ENCODE results near the gene MT1B. TPM values are rescaled to one million over a fixed set of nuclear protein-coding genes. Genes with fewer than 3 reads are reported as not detected.

MT1B gene
- polyA plus RNA-seq, 2 donors: 0.68 TPM; not detected in 1

GRCh38 chr16:56679818-56680217 is 28.1 kb downstream of the MT1B start:
- Histone ChIP-seq H3K4me1 (ENCODE audit: control insufficient read depth in 2 of 2, insufficient read depth in 2 of 2, low read length in 1 of 2) (peaks cover 2 to 10% of the 10 kb centered on the region in 2 donors), H3K4me3 (ENCODE audit: low read depth in 1 of 2, low read length in 2 of 2) (no peak overlapping the region), H3K36me3 (ENCODE audit: control insufficient read depth in 2 of 2, insufficient read depth in 2 of 2, low read length in 1 of 2) (no peaks in the 10 kb centered on the region), H3K27ac (ENCODE audit: low read depth in 2 of 2, low read length in 1 of 2) (peak overlapping the region in 1 of 2 donors; percentile 7), H3K27me3 (ENCODE audit: control insufficient read depth in 1 of 2, insufficient read depth in 2 of 2, low read length in 2 of 2) (no peaks in the 10 kb centered on the region), H3K9me3 (ENCODE audit: control insufficient read depth in 2 of 2, insufficient read depth in 1 of 2, low read depth in 1 of 2, low read length in 1 of 2) (no peaks in the 10 kb centered on the region)
- 80 to 81% methylated on average over 6 of the region's 6 CpGs for WGBS, 2 donors

- Histone ChIP-seq H3K9me3 (ENCODE audit: control insufficient read depth in 2 of 2, insufficient read depth in 1 of 2, low read depth in 1 of 2, low read length in 1 of 2) (no peaks in the 10 kb centered on the region), H3K4me3 (ENCODE audit: low read depth in 1 of 2, low read length in 2 of 2) (peak within 1 kb of the TSS; percentile 68 to 70), H3K27ac (ENCODE audit: low read depth in 2 of 2, low read length in 1 of 2) (peak within 1 kb of the TSS; percentile 66 to 79), H3K36me3 (ENCODE audit: control insufficient read depth in 2 of 2, insufficient read depth in 2 of 2, low read length in 1 of 2) (no peaks in the 10 kb centered on the region), H3K4me1 (ENCODE audit: control insufficient read depth in 2 of 2, insufficient read depth in 2 of 2, low read length in 1 of 2) (peaks cover 5% of the 10 kb centered on the region in 2 donors), H3K27me3 (ENCODE audit: control insufficient read depth in 1 of 2, insufficient read depth in 2 of 2, low read length in 2 of 2) (no peaks in the 10 kb centered on the region)
- 0 to 1% methylated on average over 49 of the region's 49 CpGs for whole genome bisulfite sequencing, 2 donors
These were observed 30.4 kb downstream of the MT1B start, which contains the start of gene MT1X for GRCh38 chr16:56681939-56682702. TSS of gene MT1X (plus strand) at chr16:56682470. CDS start at chr16:56682541, 71 bp downstream.

GRCh38 chr16:56682703-56683397 is 31.2 kb downstream of the MT1B start:
- H3K4me1 ChIP-seq (ENCODE audit: control insufficient read depth in 2 of 2, insufficient read depth in 2 of 2, low read length in 1 of 2): peaks cover 5% of the 10 kb centered on the region in 2 donors
- peak overlapping the region; percentile 62 to 71 for H3K27ac ChIP-seq (ENCODE audit: low read depth in 2 of 2, low read length in 1 of 2)
- no peaks in the 10 kb centered on the region for H3K9me3 ChIP-seq (ENCODE audit: control insufficient read depth in 2 of 2, insufficient read depth in 1 of 2, low read depth in 1 of 2, low read length in 1 of 2)
- 21 to 24% methylated on average over 8 of the region's 8 CpGs for WGBS, 2 donors
- H3K4me3 ChIP-seq (ENCODE audit: low read depth in 1 of 2, low read length in 2 of 2): peak overlapping the region; percentile 68 to 70
- no peaks in the 10 kb centered on the region for H3K36me3 ChIP-seq (ENCODE audit: control insufficient read depth in 2 of 2, insufficient read depth in 2 of 2, low read length in 1 of 2)
- H3K27me3 ChIP-seq (ENCODE audit: control insufficient read depth in 1 of 2, insufficient read depth in 2 of 2, low read length in 2 of 2): no peaks in the 10 kb centered on the region

- peaks cover 5% of the 10 kb centered on the region in 2 donors for H3K4me1 ChIP-seq (ENCODE audit: control insufficient read depth in 2 of 2, insufficient read depth in 2 of 2, low read length in 1 of 2)
- no peaks in the 10 kb centered on the region for H3K27me3 ChIP-seq (ENCODE audit: control insufficient read depth in 1 of 2, insufficient read depth in 2 of 2, low read length in 2 of 2)
- no peaks in the 10 kb centered on the region for H3K9me3 ChIP-seq (ENCODE audit: control insufficient read depth in 2 of 2, insufficient read depth in 1 of 2, low read depth in 1 of 2, low read length in 1 of 2)
- WGBS, 2 donors: 40% methylated on average over 5 of the region's 5 CpGs
- peak overlapping the region; percentile 68 to 70 for H3K4me3 ChIP-seq (ENCODE audit: low read depth in 1 of 2, low read length in 2 of 2)
- H3K36me3 ChIP-seq (ENCODE audit: control insufficient read depth in 2 of 2, insufficient read depth in 2 of 2, low read length in 1 of 2): no peaks in the 10 kb centered on the region
- peak overlapping the region; percentile 62 to 83 for H3K27ac ChIP-seq (ENCODE audit: low read depth in 2 of 2, low read length in 1 of 2)
These were observed 31.9 kb downstream of the MT1B start for GRCh38 chr16:56683424-56684172.

- Histone ChIP-seq H3K9me3 (ENCODE audit: control insufficient read depth in 2 of 2, insufficient read depth in 1 of 2, low read depth in 1 of 2, low read length in 1 of 2) (no peaks in the 10 kb centered on the region), H3K36me3 (ENCODE audit: control insufficient read depth in 2 of 2, insufficient read depth in 2 of 2, low read length in 1 of 2) (no peaks in the 10 kb centered on the region), H3K4me3 (ENCODE audit: low read depth in 1 of 2, low read length in 2 of 2) (peak overlapping the region in 1 of 2 donors; percentile 70), H3K4me1 (ENCODE audit: control insufficient read depth in 2 of 2, insufficient read depth in 2 of 2, low read length in 1 of 2) (peaks cover 5% of the 10 kb centered on the region in 2 donors), H3K27ac (ENCODE audit: low read depth in 2 of 2, low read length in 1 of 2) (peak overlapping the region; percentile 57 to 83), H3K27me3 (ENCODE audit: control insufficient read depth in 1 of 2, insufficient read depth in 2 of 2, low read length in 2 of 2) (no peaks in the 10 kb centered on the region)
- whole genome bisulfite sequencing, 2 donors: 41 to 54% methylated on average over 4 of the region's 4 CpGs
These were observed 32.7 kb downstream of the MT1B start for GRCh38 chr16:56684256-56684925.

- WGBS, 2 donors: 49 to 61% methylated on average over 4 of the region's 4 CpGs
- no peak overlapping the region for H3K4me3 ChIP-seq (ENCODE audit: low read depth in 1 of 2, low read length in 2 of 2)
- H3K36me3 ChIP-seq (ENCODE audit: control insufficient read depth in 2 of 2, insufficient read depth in 2 of 2, low read length in 1 of 2): no peaks in the 10 kb centered on the region
- H3K27ac ChIP-seq (ENCODE audit: low read depth in 2 of 2, low read length in 1 of 2): peak overlapping the region; percentile 57 to 83
- H3K9me3 ChIP-seq (ENCODE audit: control insufficient read depth in 2 of 2, insufficient read depth in 1 of 2, low read depth in 1 of 2, low read length in 1 of 2): no peaks in the 10 kb centered on the region
- H3K27me3 ChIP-seq (ENCODE audit: control insufficient read depth in 1 of 2, insufficient read depth in 2 of 2, low read length in 2 of 2): no peaks in the 10 kb centered on the region
- H3K4me1 ChIP-seq (ENCODE audit: control insufficient read depth in 2 of 2, insufficient read depth in 2 of 2, low read length in 1 of 2): peaks cover 5 to 11% of the 10 kb centered on the region in 2 donors
These were observed 33.4 kb downstream of the MT1B start for GRCh38 chr16:56684926-56685590.

GRCh38 chr16:56686758-56687157 is 35.1 kb downstream of the MT1B start:
- peaks cover 0 to 2% of the 10 kb centered on the region in 2 donors for H3K9me3 ChIP-seq (ENCODE audit: control insufficient read depth in 2 of 2, insufficient read depth in 1 of 2, low read depth in 1 of 2, low read length in 1 of 2)
- H3K27ac ChIP-seq (ENCODE audit: low read depth in 2 of 2, low read length in 1 of 2): no peak overlapping the region
- H3K27me3 ChIP-seq (ENCODE audit: control insufficient read depth in 1 of 2, insufficient read depth in 2 of 2, low read length in 2 of 2): no peaks in the 10 kb centered on the region
- 96 to 97% methylated on average over 7 of the region's 7 CpGs for WGBS, 2 donors
- H3K36me3 ChIP-seq (ENCODE audit: control insufficient read depth in 2 of 2, insufficient read depth in 2 of 2, low read length in 1 of 2): no peaks in the 10 kb centered on the region
- peaks cover 6 to 14% of the 10 kb centered on the region in 2 donors for H3K4me1 ChIP-seq (ENCODE audit: control insufficient read depth in 2 of 2, insufficient read depth in 2 of 2, low read length in 1 of 2)
- no peak overlapping the region for H3K4me3 ChIP-seq (ENCODE audit: low read depth in 1 of 2, low read length in 2 of 2)

GRCh38 chr16:56688762-56689161 is 37.1 kb downstream of the MT1B start:
- peaks cover 3 to 14% of the 10 kb centered on the region in 2 donors for H3K4me1 ChIP-seq (ENCODE audit: control insufficient read depth in 2 of 2, insufficient read depth in 2 of 2, low read length in 1 of 2)

More at GRCh38 chr16:56688762-56689161, 37.1 kb downstream of the MT1B start:
- peak overlapping the region; percentile 31 to 80 for H3K27ac ChIP-seq (ENCODE audit: low read depth in 2 of 2, low read length in 1 of 2)
- no peaks in the 10 kb centered on the region for H3K36me3 ChIP-seq (ENCODE audit: control insufficient read depth in 2 of 2, insufficient read depth in 2 of 2, low read length in 1 of 2)
- peaks cover 0 to 2% of the 10 kb centered on the region in 2 donors for H3K9me3 ChIP-seq (ENCODE audit: control insufficient read depth in 2 of 2, insufficient read depth in 1 of 2, low read depth in 1 of 2, low read length in 1 of 2)
- no peak overlapping the region for H3K4me3 ChIP-seq (ENCODE audit: low read depth in 1 of 2, low read length in 2 of 2)
- no peaks in the 10 kb centered on the region for H3K27me3 ChIP-seq (ENCODE audit: control insufficient read depth in 1 of 2, insufficient read depth in 2 of 2, low read length in 2 of 2)
- 45 to 68% methylated on average over 1 of the region's 1 CpG for WGBS, 2 donors

Data from esophagus (tissue), 2 donors.